ENCODE data around the gene TMEM140. TPM values are rescaled to one million over a fixed set of nuclear protein-coding genes. Genes with fewer than 3 reads are reported as not detected.

The TMEM140 gene
- total RNA-seq, 1 experiment from 2014 or later: 3.2 TPM

- intact Hi-C loops (cut with micrococcal nuclease; ENCODE audit: unreplicated experiment) (no loop called here), in situ Hi-C loops (cut with HindIII; ENCODE audit: low pct_unique_long_range_greater_than_20kb, low sequenced_read_pairs) (no loop called here)
- Histone ChIP-seq H3K9me3 (ENCODE audit: control insufficient read depth, insufficient read depth, low read depth, low read length) (no peaks in the 10 kb centered on the region), H3K27ac (ENCODE audit: low read length) (no peak overlapping the region), H3K27me3 (ENCODE audit: control insufficient read depth, insufficient read depth, low read length) (no peaks in the 10 kb centered on the region), H3K36me3 (ENCODE audit: control insufficient read depth, insufficient read depth, low read length) (no peaks in the 10 kb centered on the region), H3K4me1 (ENCODE audit: control insufficient read depth, insufficient read depth, low read length) (peaks cover 4% of the 10 kb centered on the region), H3K4me3 (ENCODE audit: low read depth in 2 of 2, low read length in 2 of 2) (no peak overlapping the region)
- no TSS peak for BruUV-seq (replicated peaks)
- no peak for ATAC-seq
- TF ChIP-seq TCF7L2 (IDR thresholded peaks at IDR 0.05; ENCODE audit: low read depth, low read length): no peak
- no peak for TF ChIP-seq CTCF (IDR thresholded peaks at IDR 0.05)
- TF ChIP-seq SIN3A (IDR thresholded peaks at IDR 0.05; ENCODE audit: borderline replicate concordance, insufficient read depth, low read depth, low read length): no peak
- no peak for TF ChIP-seq POLR2AphosphoS5 (IDR thresholded peaks at IDR 0.05; ENCODE audit: low read depth, low read length)
- TF ChIP-seq REST (IDR thresholded peaks at IDR 0.05; ENCODE audit: insufficient read depth in 1 of 2, low read depth in 2 of 2, low read length in 1 of 2): no peak
- ChIA-PET CTCF (no interaction called here), POLR2A (no interaction called here)
- no peak for DNase-seq (ENCODE audit: low read depth, low spot score)
Measured at GRCh38 chr7:135213831-135214230, 66.0 kb downstream of the TMEM140 start.

GRCh38 chr7:135215180-135215579 lies 67.3 kb downstream of the TMEM140 start:
- Histone ChIP-seq H3K36me3 (ENCODE audit: control insufficient read depth, insufficient read depth, low read length) (no peaks in the 10 kb centered on the region), H3K27me3 (ENCODE audit: control insufficient read depth, insufficient read depth, low read length) (no peaks in the 10 kb centered on the region; the same call in 1 of the 2 replicates), H3K9me3 (ENCODE audit: control insufficient read depth, insufficient read depth, low read depth, low read length) (no peaks in the 10 kb centered on the region), H3K4me1 (ENCODE audit: control insufficient read depth, insufficient read depth, low read length) (peaks cover 4% of the 10 kb centered on the region), H3K4me3 (ENCODE audit: low read depth in 2 of 2, low read length in 2 of 2) (no peak overlapping the region), H3K27ac (ENCODE audit: low read length) (no peak overlapping the region)
- CTCF ChIA-PET: no interaction called here
- no TSS peak for BruUV-seq (replicated peaks)
- DNase-seq (ENCODE audit: low read depth, low spot score): no peak
- in situ Hi-C loops (cut with HindIII; ENCODE audit: low pct_unique_long_range_greater_than_20kb, low sequenced_read_pairs) (no loop called here), intact Hi-C loops (cut with micrococcal nuclease; ENCODE audit: unreplicated experiment) (no loop called here)
- TF ChIP-seq CTCF (IDR thresholded peaks at IDR 0.05) (no peak), POLR2AphosphoS5 (IDR thresholded peaks at IDR 0.05; ENCODE audit: low read depth, low read length) (no peak), SIN3A (IDR thresholded peaks at IDR 0.05; ENCODE audit: borderline replicate concordance, insufficient read depth, low read depth, low read length) (no peak), TCF7L2 (IDR thresholded peaks at IDR 0.05; ENCODE audit: low read depth, low read length) (no peak), REST (IDR thresholded peaks at IDR 0.05; ENCODE audit: insufficient read depth in 1 of 2, low read depth in 2 of 2, low read length in 1 of 2) (no peak)
- POLR2A ChIA-PET: no interaction called here
- no peak for ATAC-seq

Data from Panc1 (cell line).